ENCODE data around the gene MTG2. TPM values are rescaled to one million over a fixed set of nuclear protein-coding genes. Genes with fewer than 3 reads are reported as not detected.

MTG2 gene
- total and polyA plus RNA-seq, 2 of the 13 experiments (the other 11 are each of a cell fraction or from before 2014, with no cell fraction given) = 20.4 to 37.8 TPM

DNA sequence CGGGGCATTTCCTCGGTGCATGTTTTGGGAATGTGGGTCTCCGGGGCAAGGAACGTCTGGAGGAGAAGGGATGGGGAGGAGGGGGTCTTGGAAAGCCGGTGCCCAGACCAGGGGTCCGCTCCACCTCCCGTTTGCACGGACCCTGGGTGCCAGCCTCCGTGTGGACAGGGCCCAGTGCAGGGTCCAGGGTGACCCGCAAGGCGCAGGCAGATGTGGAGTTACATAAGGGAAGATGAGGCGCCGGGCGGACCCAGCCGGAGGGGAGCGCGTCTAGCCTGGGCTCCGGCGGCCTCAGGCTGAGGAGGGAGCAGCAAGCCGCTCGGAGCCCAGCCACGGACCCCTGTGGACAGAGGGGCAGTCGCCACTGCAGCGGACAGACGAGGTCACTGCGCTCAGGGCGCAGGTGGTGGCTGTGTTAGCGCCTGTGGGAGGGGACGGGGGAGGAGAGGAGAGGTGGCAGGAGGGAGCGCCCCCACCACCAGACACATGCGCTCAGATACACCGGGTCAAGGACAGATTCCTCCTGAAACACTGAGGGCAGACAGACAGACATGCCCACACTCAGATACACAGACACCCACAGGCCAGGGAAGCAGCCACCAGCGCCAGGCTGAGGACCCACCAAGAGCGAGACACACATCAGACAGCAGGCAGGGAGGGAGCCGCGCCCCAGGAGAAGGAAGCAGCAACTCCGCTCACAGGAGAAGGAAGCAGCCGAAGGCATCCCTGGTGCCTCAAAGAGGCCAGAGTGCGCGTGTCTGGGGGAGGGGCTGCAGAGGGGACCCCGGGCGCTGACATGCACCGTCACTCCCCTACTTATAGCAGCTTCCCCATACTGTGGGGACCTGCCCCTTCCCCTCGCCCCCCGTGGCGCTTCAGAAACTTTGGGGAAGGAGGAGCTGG is 38.1 kb downstream of the MTG2 start (continued):
- TF ChIP-seq, protein P1, sequence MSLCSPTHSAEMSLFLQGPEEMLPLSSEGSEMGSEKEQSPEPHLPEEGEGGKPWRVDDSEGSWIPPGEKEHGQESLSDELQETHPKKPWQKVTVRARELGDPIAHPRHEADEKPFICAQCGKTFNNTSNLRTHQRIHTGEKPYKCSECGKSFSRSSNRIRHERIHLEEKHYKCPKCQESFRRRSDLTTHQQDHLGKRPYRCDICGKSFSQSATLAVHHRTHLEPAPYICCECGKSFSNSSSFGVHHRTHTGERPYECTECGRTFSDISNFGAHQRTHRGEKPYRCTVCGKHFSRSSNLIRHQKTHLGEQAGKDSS (CRISPR knock-in tag; IDR thresholded peaks at IDR 0.05; ENCODE audit: borderline replicate concordance, low read depth) = 0 out of 2 replicates have a peak, but pooled peaks have one; percentile 5
- TF ChIP-seq ZNF33A (CRISPR knock-in tag; IDR thresholded peaks at IDR 0.05; ENCODE audit: borderline replicate concordance) (no peak), DR1 (CRISPR knock-in tag; IDR thresholded peaks at IDR 0.05) (no peak), ZNF672 (CRISPR knock-in tag; IDR thresholded peaks at IDR 0.05) (no peak), KDM4B (CRISPR knock-in tag; IDR thresholded peaks at IDR 0.05) (no peak), CREB1 (IDR thresholded peaks at IDR 0.05) (no peak), CREB1 (CRISPR knock-in tag; IDR thresholded peaks at IDR 0.05) (no peak), MED1 (CRISPR knock-in tag; IDR thresholded peaks at IDR 0.05) (0 out of 2 replicates have a peak, but pooled peaks have one; percentile 1), TBX3 (IDR thresholded peaks at IDR 0.05; ENCODE audit: borderline replicate concordance) (0 out of 2 replicates have a peak, but pooled peaks have one; percentile 3), PAF1 (CRISPR knock-in tag; IDR thresholded peaks at IDR 0.05) (no peak), RARG (CRISPR knock-in tag; IDR thresholded peaks at IDR 0.05; ENCODE audit: low read depth) (no peak), RAD21 (CRISPR knock-in tag; IDR thresholded peaks at IDR 0.05) (no peak), SAP130 (CRISPR knock-in tag; IDR thresholded peaks at IDR 0.05; ENCODE audit: low read depth) (no peak)
- TF ChIP-seq, protein P2, sequence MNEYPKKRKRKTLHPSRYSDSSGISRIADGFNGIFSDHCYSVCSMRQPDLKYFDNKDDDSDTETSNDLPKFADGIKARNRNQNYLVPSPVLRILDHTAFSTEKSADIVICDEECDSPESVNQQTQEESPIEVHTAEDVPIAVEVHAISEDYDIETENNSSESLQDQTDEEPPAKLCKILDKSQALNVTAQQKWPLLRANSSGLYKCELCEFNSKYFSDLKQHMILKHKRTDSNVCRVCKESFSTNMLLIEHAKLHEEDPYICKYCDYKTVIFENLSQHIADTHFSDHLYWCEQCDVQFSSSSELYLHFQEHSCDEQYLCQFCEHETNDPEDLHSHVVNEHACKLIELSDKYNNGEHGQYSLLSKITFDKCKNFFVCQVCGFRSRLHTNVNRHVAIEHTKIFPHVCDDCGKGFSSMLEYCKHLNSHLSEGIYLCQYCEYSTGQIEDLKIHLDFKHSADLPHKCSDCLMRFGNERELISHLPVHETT (CRISPR knock-in tag; conservative IDR thresholded peaks at IDR 0.05) = no peak; the same call in 1 of the 2 replicates
- TF ChIP-seq, protein P3, sequence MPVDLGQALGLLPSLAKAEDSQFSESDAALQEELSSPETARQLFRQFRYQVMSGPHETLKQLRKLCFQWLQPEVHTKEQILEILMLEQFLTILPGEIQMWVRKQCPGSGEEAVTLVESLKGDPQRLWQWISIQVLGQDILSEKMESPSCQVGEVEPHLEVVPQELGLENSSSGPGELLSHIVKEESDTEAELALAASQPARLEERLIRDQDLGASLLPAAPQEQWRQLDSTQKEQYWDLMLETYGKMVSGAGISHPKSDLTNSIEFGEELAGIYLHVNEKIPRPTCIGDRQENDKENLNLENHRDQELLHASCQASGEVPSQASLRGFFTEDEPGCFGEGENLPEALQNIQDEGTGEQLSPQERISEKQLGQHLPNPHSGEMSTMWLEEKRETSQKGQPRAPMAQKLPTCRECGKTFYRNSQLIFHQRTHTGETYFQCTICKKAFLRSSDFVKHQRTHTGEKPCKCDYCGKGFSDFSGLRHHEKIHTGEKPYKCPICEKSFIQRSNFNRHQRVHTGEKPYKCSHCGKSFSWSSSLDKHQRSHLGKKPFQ (CRISPR knock-in tag; IDR thresholded peaks at IDR 0.05; ENCODE audit: insufficient replicate concordance) = peak; percentile 7
- TF ChIP-seq, protein P4, sequence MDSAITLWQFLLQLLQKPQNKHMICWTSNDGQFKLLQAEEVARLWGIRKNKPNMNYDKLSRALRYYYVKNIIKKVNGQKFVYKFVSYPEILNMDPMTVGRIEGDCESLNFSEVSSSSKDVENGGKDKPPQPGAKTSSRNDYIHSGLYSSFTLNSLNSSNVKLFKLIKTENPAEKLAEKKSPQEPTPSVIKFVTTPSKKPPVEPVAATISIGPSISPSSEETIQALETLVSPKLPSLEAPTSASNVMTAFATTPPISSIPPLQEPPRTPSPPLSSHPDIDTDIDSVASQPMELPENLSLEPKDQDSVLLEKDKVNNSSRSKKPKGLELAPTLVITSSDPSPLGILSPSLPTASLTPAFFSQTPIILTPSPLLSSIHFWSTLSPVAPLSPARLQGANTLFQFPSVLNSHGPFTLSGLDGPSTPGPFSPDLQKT (CRISPR knock-in tag; IDR thresholded peaks at IDR 0.05; ENCODE audit: borderline replicate concordance) = no peak
- TF ChIP-seq, protein P5, sequence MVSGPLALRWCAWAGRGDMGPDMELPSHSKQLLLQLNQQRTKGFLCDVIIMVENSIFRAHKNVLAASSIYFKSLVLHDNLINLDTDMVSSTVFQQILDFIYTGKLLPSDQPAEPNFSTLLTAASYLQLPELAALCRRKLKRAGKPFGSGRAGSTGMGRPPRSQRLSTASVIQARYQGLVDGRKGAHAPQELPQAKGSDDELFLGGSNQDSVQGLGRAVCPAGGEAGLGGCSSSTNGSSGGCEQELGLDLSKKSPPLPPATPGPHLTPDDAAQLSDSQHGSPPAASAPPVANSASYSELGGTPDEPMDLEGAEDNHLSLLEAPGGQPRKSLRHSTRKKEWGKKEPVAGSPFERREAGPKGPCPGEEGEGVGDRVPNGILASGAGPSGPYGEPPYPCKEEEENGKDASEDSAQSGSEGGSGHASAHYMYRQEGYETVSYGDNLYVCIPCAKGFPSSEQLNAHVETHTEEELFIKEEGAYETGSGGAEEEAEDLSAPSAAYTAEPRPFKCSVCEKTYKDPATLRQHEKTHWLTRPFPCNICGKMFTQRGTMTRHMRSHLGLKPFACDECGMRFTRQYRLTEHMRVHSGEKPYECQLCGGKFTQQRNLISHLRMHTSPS (CRISPR knock-in tag; IDR thresholded peaks at IDR 0.05; ENCODE audit: low read depth) = no peak
- TF ChIP-seq, protein P6, sequence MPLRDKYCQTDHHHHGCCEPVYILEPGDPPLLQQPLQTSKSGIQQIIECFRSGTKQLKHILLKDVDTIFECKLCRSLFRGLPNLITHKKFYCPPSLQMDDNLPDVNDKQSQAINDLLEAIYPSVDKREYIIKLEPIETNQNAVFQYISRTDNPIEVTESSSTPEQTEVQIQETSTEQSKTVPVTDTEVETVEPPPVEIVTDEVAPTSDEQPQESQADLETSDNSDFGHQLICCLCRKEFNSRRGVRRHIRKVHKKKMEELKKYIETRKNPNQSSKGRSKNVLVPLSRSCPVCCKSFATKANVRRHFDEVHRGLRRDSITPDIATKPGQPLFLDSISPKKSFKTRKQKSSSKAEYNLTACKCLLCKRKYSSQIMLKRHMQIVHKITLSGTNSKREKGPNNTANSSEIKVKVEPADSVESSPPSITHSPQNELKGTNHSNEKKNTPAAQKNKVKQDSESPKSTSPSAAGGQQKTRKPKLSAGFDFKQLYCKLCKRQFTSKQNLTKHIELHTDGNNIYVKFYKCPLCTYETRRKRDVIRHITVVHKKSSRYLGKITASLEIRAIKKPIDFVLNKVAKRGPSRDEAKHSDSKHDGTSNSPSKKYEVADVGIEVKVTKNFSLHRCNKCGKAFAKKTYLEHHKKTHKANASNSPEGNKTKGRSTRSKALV (CRISPR knock-in tag; IDR thresholded peaks at IDR 0.05) = peak; percentile 80; the same call in 1 of the 2 replicates

Data from HepG2 (cell line).